ENCODE results near the gene NPPB. TPM values are rescaled to one million over a fixed set of nuclear protein-coding genes. Genes with fewer than 3 reads are reported as not detected.

The NPPB gene
- total RNA-seq, 8 experiments from 2014 or later = 1.6 to 10.5 (median 2.1) TPM; not detected in 5

DNA sequence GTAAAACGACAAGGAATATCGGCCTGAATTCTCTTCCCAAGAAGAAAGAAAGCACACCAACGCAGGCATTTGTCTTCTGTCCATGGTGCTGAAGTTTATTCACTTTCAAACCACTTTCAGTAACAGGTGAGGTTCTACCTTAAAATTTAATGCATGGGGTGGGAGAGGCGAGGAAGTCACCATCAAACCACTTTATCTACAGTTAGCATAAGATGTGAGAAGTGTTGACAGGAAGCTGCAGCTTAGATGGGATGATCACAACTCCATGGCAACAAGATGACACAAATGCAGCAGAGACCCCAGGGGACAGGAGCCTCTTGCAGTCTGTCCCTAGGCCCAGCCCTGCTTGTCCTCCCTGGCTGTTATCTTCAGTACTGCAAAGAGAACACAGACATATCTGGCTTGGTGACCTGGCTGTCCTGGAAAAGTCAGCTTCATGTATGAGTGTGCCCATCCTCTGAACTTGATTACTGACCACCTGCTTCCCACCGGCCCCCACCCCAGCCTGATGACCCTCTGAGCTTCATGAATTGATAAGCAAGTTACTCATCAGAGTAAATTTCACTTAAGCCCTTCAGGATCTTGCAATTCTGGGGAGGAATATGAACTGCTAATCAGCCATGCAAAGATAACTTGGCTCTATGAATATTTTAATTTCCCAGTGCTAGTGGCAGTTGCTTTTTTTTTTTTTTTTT is 13.0 kb downstream of the NPPB start:
- 22 to 92% (median 62%) methylated on average over 1 to 5 of the region's 5 CpGs for WGBS, 10 experiments
- Histone ChIP-seq H3K4me1 (replicated peaks in 1 of 2) (peaks cover 27 to 36% of the 10 kb centered on the region in 2 donors), H3K27ac (no peak overlapping the region), H3K4me3 (no peak overlapping the region)
- ATAC-seq (replicated peaks in 6 of 8) = peak in 2 of 8 experiments; percentile 40 to 45
- in situ Hi-C loops (cut with MboI; ENCODE audit: low pct_unique_long_range_greater_than_20kb in 2 of 9, low sequenced_read_pairs in 9 of 9, unreplicated experiment in 9 of 9) = loop anchor here in 2 of 9 experiments (10.0 to 25.0 kb wide), 2 partner anchors 49 to 367 kb away; no protein-coding TSS in a partner anchor

DNA sequence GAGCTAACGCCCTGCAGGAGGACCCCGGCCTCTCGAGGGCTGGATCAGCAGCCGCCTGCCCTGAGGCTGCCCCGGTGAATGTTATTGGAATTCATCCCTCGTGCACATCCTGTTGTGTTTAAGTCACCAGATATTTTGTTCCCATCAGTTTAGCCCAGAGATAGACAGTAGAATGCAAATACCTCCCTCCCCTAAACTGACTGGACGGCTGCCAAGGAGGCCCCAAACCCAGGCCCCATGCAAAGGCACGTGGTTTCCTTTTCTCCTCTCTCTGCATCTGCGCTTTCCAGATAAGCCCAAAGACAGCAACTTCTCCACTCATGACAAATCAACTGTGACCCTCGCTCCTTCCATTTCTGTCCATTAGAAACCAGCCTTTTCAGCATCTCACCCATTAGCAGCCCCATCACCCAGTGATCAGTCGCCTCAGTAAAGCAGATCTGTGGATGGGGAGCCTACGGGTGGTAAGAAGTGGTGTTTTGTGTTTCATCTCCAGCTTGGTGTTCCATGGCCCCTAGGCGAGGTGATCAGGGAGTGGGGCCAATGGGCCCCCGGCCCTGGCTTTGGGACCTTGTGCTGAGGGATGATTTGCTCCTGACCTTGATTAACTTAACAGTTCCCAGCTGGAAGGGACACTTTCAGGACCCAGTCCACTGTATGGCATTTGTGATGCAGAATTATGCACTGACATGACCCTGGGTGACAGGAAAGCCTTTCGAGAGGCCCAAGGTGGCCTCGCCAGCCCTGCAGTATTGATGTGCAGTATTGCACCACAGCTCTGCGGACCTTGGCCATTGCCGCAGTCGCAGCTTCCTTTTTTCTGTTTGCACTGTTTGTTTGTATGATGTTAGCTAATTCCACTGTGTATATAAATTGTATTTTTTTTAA is 16.3 kb downstream of the NPPB start:
- WGBS, 10 experiments = 64 to 100% (median 78%) methylated on average over 1 to 19 of the region's 19 CpGs
- Histone ChIP-seq H3K4me3 (no peak overlapping the region), H3K4me1 (replicated peaks in 1 of 2) (peaks cover 14 to 27% of the 10 kb centered on the region in 2 donors), H3K27ac (peak overlapping the region; percentile 18 to 38)
- in situ Hi-C loops (cut with MboI; ENCODE audit: low pct_unique_long_range_greater_than_20kb in 2 of 9, low sequenced_read_pairs in 9 of 9, unreplicated experiment in 9 of 9) = loop anchor here in 2 of 9 experiments (10.0 to 25.0 kb wide), 2 partner anchors 52 to 370 kb away; no protein-coding TSS in a partner anchor
- ATAC-seq (replicated peaks in 6 of 8) = peak in 7 of 8 experiments; percentile 7 to 78 (median 69)

DNA sequence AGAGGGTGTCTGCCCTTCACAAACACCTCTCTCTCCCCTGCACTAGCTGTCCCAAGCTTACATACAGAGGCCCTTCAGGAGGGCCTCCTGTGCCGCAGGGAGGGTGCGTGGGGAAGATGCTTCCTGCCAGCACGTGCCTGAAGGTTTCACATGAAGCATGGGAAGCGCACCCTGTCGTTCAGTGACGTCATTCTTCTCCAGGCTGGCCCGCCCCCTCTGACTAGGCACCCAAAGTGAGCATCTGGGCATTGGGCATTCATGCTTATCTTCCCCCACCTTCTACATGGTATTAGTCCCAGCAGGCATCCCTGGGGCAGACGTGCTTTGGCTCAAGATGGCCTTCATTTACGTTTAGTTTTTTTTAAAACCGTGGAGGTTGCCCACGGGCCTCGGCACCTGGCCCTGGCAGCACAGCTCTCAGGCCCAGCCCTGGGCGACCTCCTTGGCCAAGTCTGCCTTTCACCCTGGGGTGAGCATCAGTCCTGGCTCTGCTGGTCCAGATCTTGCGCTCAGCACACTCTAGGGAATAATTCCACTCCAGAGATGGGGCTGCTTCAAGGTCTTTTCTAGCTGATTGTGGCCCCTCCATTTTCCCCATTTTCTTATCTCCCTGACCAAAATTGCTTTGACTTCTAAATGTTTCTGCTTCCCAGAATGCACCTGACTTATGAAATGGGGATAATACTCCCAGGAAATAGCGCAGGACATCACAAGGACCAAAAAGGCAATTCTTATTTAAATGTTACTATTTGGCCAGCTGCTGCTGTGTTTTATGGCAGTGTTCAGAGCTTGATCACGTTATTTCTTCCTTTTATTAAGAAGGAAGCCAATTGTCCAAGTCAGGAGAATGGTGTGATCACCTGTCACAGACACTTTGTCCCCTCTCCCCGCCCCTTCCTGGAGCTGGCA is 17.2 kb downstream of the NPPB start:
- H3K4me1 ChIP-seq (replicated peaks in 1 of 2) = peaks cover 9 to 27% of the 10 kb centered on the region in 2 donors
- in situ Hi-C loops (cut with MboI; ENCODE audit: low pct_unique_long_range_greater_than_20kb in 2 of 9, low sequenced_read_pairs in 9 of 9, unreplicated experiment in 9 of 9) = loop anchor here in 2 of 9 experiments (10.0 to 25.0 kb wide), 2 partner anchors 53 to 371 kb away; no protein-coding TSS in a partner anchor
- peak overlapping the region in 1 of 2 donors; percentile 20 for H3K27ac ChIP-seq
- H3K4me3 ChIP-seq = no peak overlapping the region
- peak in 2 of 8 experiments; percentile 1 to 8 for ATAC-seq (replicated peaks in 6 of 8)
- 67 to 100% (median 85%) methylated on average over 2 to 14 of the region's 17 CpGs; no CpG with 5 or more reads in 2 of the 10 experiments for WGBS, 10 experiments

- WGBS, 10 experiments = 89 to 100% (median 91%) methylated on average over 2 to 12 of the region's 20 CpGs; no CpG with 5 or more reads in 3 of the 10 experiments
- no peak for ATAC-seq (replicated peaks in 6 of 8)
- peaks cover 9 to 19% of the 10 kb centered on the region in 2 donors for H3K4me1 ChIP-seq (replicated peaks in 1 of 2)
- H3K27ac ChIP-seq = no peak overlapping the region
- in situ Hi-C loops (cut with MboI; ENCODE audit: low pct_unique_long_range_greater_than_20kb in 2 of 9, low sequenced_read_pairs in 9 of 9, unreplicated experiment in 9 of 9) = loop anchor here in 3 of 9 experiments (5.0 to 25.0 kb wide), 3 partner anchors 55 to 372 kb away; no protein-coding TSS in a partner anchor
- H3K4me3 ChIP-seq = no peak overlapping the region
These were observed 18.7 kb downstream of the NPPB start for GRCh38 chr1:11839727-11840705.

DNA sequence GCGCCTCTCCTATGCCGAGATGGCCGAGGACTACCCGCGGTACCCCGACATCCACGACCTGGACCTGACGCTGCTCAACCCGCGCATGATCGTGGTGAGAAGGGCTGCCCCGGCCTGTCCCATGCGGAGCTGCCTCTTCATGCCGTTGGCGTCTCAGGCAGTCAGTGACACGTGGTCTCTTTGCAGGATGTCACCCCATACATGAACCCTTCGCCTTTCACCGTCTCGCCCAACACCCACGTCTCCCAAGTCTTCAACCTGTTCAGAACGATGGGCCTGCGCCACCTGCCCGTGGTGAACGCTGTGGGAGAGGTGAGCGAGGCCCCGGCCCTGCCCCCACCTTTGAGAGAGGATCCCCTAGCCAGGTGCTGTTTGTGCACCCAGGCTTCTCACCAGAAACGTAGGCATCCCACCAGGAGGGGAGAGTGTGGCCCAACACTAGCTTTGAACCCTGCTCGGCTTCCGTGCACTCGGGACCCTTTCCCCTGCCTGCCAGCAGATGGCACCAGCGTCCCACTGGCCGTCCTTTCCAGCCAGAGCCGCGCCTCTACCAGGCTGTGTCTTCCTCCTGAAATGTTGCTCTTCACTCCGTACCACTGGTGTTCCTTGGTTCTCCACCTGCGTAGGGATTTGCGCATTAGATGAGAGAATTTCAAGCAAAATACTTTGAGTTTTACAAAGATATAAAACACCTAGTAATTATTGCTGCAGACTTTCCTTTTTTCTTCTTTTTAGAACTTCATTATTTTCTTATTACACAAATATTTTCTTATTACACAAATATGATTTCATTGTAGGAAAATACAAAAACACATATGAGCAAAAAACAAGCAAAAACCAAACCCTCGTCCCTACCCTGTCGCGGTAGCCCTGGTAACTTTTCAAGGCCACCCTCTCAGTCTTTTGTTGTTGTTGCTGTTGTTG is 20.1 kb downstream of the NPPB start:
- Histone ChIP-seq H3K4me1 (replicated peaks in 1 of 2) (peaks cover 9 to 19% of the 10 kb centered on the region in 2 donors), H3K27ac (no peak overlapping the region), H3K4me3 (no peak overlapping the region)
- ATAC-seq (replicated peaks in 6 of 8) = peak; percentile 38 to 91 (median 68)
- WGBS, 10 experiments = 31 to 87% (median 49%) methylated on average over 1 to 26 of the region's 40 CpGs
- in situ Hi-C loops (cut with MboI; ENCODE audit: low pct_unique_long_range_greater_than_20kb in 2 of 9, low sequenced_read_pairs in 9 of 9, unreplicated experiment in 9 of 9) = loop anchor here in 2 of 9 experiments (5.0 to 25.0 kb wide), 2 partner anchors 59 to 374 kb away; no protein-coding TSS in a partner anchor

GRCh38 chr1:11837767-11838348 is 20.9 kb downstream of the NPPB start:
- Histone ChIP-seq H3K4me1 (replicated peaks in 1 of 2) (peaks cover 9 to 19% of the 10 kb centered on the region in 2 donors), H3K27ac (no peak overlapping the region), H3K4me3 (no peak overlapping the region)
- in situ Hi-C loops (cut with MboI; ENCODE audit: low pct_unique_long_range_greater_than_20kb in 2 of 9, low sequenced_read_pairs in 9 of 9, unreplicated experiment in 9 of 9) = loop anchor here in 2 of 9 experiments (5.0 to 25.0 kb wide), 2 partner anchors 59 to 374 kb away; no protein-coding TSS in a partner anchor
- 84 to 100% (median 88%) methylated on average over 1 to 10 of the region's 11 CpGs; no CpG with 5 or more reads in 5 of the 10 experiments for WGBS, 10 experiments
- ATAC-seq (replicated peaks in 6 of 8) = peak in 3 of 8 experiments; percentile 3 to 5 (median 4)

GRCh38 chr1:11836955-11837766 is 21.6 kb downstream of the NPPB start:
- in situ Hi-C loops (cut with MboI; ENCODE audit: low pct_unique_long_range_greater_than_20kb in 2 of 9, low sequenced_read_pairs in 9 of 9, unreplicated experiment in 9 of 9) = loop anchor here in 2 of 9 experiments (5.0 to 25.0 kb wide), 2 partner anchors 60 to 375 kb away; no protein-coding TSS in a partner anchor
- no peak overlapping the region for H3K4me3 ChIP-seq
- H3K4me1 ChIP-seq (replicated peaks in 1 of 2) = peaks cover 4 to 13% of the 10 kb centered on the region in 2 donors
- H3K27ac ChIP-seq = no peak overlapping the region
- 88 to 95% (median 93%) methylated on average over 2 to 35 of the region's 36 CpGs; no CpG with 5 or more reads in 3 of the 10 experiments for WGBS, 10 experiments
- ATAC-seq (replicated peaks in 6 of 8) = no peak

DNA sequence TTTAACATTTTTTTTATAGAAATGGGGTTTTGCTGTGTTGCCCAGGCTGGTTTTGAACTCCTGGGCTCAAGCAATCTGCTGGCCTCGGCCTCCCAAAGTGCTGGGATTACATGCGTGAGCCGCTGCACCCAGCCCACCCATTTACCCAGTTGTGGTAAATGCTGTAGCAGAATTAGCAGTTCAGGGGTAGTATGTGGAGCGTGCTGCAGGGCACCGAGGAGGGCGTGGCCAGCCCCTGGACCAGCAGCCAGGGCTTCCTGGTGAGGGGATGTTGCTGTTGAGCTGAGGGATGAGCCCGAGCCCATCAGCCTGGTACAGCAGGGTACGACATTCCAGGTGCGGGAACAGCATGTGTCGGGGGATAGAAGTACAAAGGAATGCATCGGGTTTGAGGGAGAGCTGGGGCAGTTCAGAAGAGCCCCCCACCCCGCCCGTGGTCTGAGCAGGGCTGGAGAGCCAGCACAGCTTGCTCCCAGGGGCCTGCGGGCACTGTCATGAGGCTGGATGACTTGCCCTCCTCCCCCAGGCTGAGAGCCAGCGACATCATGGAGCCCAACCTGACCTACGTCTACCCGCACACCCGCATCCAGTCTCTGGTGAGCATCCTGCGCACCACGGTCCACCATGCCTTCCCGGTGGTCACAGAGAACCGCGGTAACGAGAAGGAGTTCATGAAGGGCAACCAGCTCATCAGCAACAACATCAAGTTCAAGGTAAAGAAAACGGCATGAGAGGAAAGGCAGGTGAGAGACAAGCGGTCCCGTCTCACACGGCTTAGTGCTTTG is 23.1 kb downstream of the NPPB start:
- WGBS, 10 experiments = 95 to 100% (median 100%) methylated on average over 1 to 20 of the region's 28 CpGs; no CpG with 5 or more reads in 2 of the 10 experiments
- H3K4me1 ChIP-seq (replicated peaks in 1 of 2) = no peaks in the 10 kb centered on the region
- no peak overlapping the region for H3K4me3 ChIP-seq
- H3K27ac ChIP-seq = no peak overlapping the region
- in situ Hi-C loops (cut with MboI; ENCODE audit: low pct_unique_long_range_greater_than_20kb in 2 of 9, low sequenced_read_pairs in 9 of 9, unreplicated experiment in 9 of 9) = loop anchor here in 2 of 9 experiments (5.0 to 25.0 kb wide), 2 partner anchors 62 to 377 kb away; no protein-coding TSS in a partner anchor
- no peak for ATAC-seq (replicated peaks in 6 of 8)

DNA sequence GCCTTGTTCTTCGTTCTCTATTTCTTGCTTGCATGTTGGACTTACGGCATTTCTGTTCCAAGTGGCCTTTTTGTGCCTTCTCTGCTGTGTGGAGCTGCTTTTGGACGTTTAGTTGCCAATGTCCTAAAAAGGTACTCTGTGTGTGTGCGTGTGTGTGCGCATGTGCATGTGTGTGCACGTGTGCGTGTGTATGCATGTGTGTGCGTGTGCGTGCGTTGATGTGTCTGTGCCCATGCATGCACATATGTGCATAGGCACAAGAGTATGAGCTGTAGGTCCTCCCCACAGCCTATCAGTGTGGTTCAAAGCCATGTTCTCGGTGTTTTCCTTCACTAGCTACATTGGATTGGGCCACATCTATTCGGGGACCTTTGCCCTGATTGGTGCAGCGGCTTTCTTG is 24.8 kb downstream of the NPPB start:
- no peak overlapping the region for H3K27ac ChIP-seq
- no peak overlapping the region for H3K4me3 ChIP-seq
- peak in 1 of 8 experiments; percentile 3 for ATAC-seq (replicated peaks in 6 of 8)
- in situ Hi-C loops (cut with MboI; ENCODE audit: low pct_unique_long_range_greater_than_20kb in 2 of 9, low sequenced_read_pairs in 9 of 9, unreplicated experiment in 9 of 9) = loop anchor here in 1 of 9 experiments (25.0 kb wide), 1 partner anchor 378 kb away; no protein-coding TSS in a partner anchor
- H3K4me1 ChIP-seq (replicated peaks in 1 of 2) = no peaks in the 10 kb centered on the region
- 83 to 100% (median 95%) methylated on average over 1 to 13 of the region's 13 CpGs; no CpG with 5 or more reads in 2 of the 10 experiments for WGBS, 10 experiments
